ENCODE measurements around the gene SLFN14.
"Not testable (repeated sequence)": the region's sequence is repeated elsewhere in the genome, so short reads cannot be mapped to it uniquely, and the experiment has no call there.

SLFN14 gene

GRCh38 chr17:35539659-35540026 lies 21.0 kb downstream of the SLFN14 start:
- no peaks in the 10 kb centered on the region for H3K36me3 ChIP-seq (ENCODE audit: low read depth)
- H3K4me1 ChIP-seq (ENCODE audit: insufficient read depth, poor library complexity, severe bottlenecking) = no peaks in the 10 kb centered on the region
- no peak overlapping the region for H3K4me3 ChIP-seq (ENCODE audit: severe bottlenecking)
- H3K9me3 ChIP-seq (ENCODE audit: severe bottlenecking) = no peaks in the 10 kb centered on the region
- no peak for ATAC-seq (ENCODE audit: low read depth)
- no peaks in the 10 kb centered on the region for H3K27me3 ChIP-seq (ENCODE audit: insufficient read depth, poor library complexity, severe bottlenecking)
- TF ChIP-seq, protein P1, sequence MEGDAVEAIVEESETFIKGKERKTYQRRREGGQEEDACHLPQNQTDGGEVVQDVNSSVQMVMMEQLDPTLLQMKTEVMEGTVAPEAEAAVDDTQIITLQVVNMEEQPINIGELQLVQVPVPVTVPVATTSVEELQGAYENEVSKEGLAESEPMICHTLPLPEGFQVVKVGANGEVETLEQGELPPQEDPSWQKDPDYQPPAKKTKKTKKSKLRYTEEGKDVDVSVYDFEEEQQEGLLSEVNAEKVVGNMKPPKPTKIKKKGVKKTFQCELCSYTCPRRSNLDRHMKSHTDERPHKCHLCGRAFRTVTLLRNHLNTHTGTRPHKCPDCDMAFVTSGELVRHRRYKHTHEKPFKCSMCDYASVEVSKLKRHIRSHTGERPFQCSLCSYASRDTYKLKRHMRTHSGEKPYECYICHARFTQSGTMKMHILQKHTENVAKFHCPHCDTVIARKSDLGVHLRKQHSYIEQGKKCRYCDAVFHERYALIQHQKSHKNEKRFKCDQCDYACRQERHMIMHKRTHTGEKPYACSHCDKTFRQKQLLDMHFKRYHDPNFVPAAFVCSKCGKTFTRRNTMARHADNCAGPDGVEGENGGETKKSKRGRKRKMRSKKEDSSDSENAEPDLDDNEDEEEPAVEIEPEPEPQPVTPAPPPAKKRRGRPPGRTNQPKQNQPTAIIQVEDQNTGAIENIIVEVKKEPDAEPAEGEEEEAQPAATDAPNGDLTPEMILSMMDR (IDR thresholded peaks at IDR 0.05; ENCODE audit: poor library complexity, severe bottlenecking) = peak; percentile 73
- H3K27ac ChIP-seq (ENCODE audit: poor library complexity, severe bottlenecking) = no peak overlapping the region
- no peak for DNase-seq (ENCODE audit: low spot score)

DNA sequence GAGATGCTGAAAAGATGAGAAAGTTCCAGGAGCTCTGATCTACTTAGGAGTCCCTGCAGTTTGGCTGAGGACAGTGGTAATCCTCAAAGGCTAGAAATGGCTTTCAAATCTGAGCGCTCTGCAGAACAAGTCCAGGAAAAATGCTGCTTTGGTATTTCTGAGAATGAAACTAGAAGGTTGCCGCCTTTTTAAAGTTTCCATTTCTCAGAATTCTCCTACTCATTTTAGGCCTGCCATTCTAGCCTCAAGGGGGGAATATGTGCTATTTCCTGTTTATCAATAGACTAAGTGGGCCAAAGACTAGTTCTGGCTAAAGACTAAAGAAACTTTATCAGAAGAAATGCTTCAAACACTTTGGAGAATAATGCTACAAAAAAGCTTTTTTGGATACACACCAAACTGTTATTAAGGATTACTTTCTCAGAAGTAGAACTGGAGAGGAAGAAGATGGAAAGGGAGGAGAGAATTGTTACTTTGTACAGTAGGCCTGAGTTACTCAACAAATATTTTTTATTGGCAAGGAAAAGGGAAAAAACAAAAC lies 22.9 kb downstream of the SLFN14 start, which contains the start of gene SLFN12L:
Gene SLFN12L (minus strand): TSS at position 78 of the 541 bp plus-strand sequence. CDS start 15,314 bp downstream, outside the sequence.
- ATAC-seq (ENCODE audit: low read depth) = no peak
- Histone ChIP-seq H3K27me3 (ENCODE audit: insufficient read depth, poor library complexity, severe bottlenecking) (no peaks in the 10 kb centered on the region), H3K9me3 (ENCODE audit: severe bottlenecking) (no peaks in the 10 kb centered on the region), H3K27ac (ENCODE audit: poor library complexity, severe bottlenecking) (no peak within 1 kb of the TSS), H3K4me3 (ENCODE audit: severe bottlenecking) (no peak within 1 kb of the TSS), H3K36me3 (ENCODE audit: low read depth) (no peaks in the 10 kb centered on the region), H3K4me1 (ENCODE audit: insufficient read depth, poor library complexity, severe bottlenecking) (no peaks in the 10 kb centered on the region)
- no peak for DNase-seq (ENCODE audit: low spot score)
- TF ChIP-seq, protein P1 (IDR thresholded peaks at IDR 0.05; ENCODE audit: poor library complexity, severe bottlenecking) = no peak

DNA sequence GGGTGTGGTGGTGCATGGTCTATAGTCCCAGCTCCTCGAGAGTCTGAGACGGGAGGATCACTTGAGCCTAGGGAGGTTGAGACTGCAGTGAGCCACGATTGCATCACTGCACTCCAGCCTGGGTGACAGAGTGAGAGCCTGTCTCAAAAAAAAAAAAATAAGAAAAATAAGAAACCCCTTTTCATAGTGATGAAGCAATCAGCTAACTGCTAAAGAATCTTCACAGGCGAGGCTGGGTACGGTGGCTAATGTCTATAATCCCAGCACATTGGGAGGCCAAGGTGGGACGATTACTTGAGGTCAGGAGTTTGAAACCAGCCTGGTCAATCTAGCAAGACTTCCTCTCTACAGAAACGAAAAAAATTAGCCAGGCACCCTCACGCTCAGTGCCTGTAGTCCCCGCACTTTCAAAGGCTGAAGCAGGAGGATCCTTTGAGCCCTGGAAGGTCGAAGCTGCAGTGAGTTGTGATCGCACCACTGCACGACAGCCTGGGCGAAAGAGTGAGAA lies 23.9 kb downstream of the SLFN14 start:
- H3K27me3 ChIP-seq (ENCODE audit: insufficient read depth, poor library complexity, severe bottlenecking) = no peaks in the 10 kb centered on the region
- no peaks in the 10 kb centered on the region for H3K36me3 ChIP-seq (ENCODE audit: low read depth)
- no peaks in the 10 kb centered on the region for H3K9me3 ChIP-seq (ENCODE audit: severe bottlenecking)
- ATAC-seq (ENCODE audit: low read depth) = no peak
- no peak for DNase-seq (ENCODE audit: low spot score)
- no peaks in the 10 kb centered on the region for H3K4me1 ChIP-seq (ENCODE audit: insufficient read depth, poor library complexity, severe bottlenecking)
- TF ChIP-seq, protein P1 (IDR thresholded peaks at IDR 0.05; ENCODE audit: poor library complexity, severe bottlenecking) = no peak
- no peak overlapping the region for H3K27ac ChIP-seq (ENCODE audit: poor library complexity, severe bottlenecking)
- no peak overlapping the region for H3K4me3 ChIP-seq (ENCODE audit: severe bottlenecking)

- DNase-seq (ENCODE audit: low spot score); H3K27me3 ChIP-seq (ENCODE audit: insufficient read depth, poor library complexity, severe bottlenecking); H3K9me3 ChIP-seq (ENCODE audit: severe bottlenecking); ATAC-seq (ENCODE audit: low read depth); H3K36me3 ChIP-seq (ENCODE audit: low read depth); H3K4me3 ChIP-seq (ENCODE audit: severe bottlenecking); H3K27ac ChIP-seq (ENCODE audit: poor library complexity, severe bottlenecking); H3K4me1 ChIP-seq (ENCODE audit: insufficient read depth, poor library complexity, severe bottlenecking): not testable (repeated sequence)
Measured at GRCh38 chr17:35535406-35535805, 25.2 kb downstream of the SLFN14 start.

DNA sequence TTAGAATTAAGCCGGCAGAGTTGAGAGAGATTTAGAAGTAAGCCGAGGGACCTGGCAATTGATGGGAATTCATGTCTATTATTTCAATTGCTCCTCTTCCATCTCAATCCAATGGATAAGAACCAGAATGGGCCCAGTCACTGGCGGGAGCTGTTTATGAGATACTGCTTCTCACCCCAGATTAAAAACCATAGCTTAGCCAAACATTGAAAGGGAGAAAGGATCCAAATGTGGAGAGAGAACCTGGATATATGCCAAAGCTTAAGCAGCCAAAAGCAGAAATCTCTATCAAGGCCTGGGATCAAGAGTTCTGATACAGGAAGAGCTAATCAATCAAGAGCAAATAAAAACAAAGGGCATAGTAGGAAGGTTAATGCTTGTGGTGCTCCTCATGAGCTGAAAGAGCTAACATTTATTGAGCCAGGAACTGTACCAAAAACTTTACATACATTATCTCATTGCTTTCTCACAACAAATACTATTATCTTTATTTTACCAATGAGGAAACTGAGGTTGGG lies 26.0 kb downstream of the SLFN14 start:
- H3K36me3 ChIP-seq (ENCODE audit: low read depth) = no peaks in the 10 kb centered on the region
- H3K9me3 ChIP-seq (ENCODE audit: severe bottlenecking) = no peaks in the 10 kb centered on the region
- H3K4me3 ChIP-seq (ENCODE audit: severe bottlenecking) = no peak overlapping the region
- no peaks in the 10 kb centered on the region for H3K4me1 ChIP-seq (ENCODE audit: insufficient read depth, poor library complexity, severe bottlenecking)
- H3K27me3 ChIP-seq (ENCODE audit: insufficient read depth, poor library complexity, severe bottlenecking) = no peaks in the 10 kb centered on the region
- ATAC-seq (ENCODE audit: low read depth) (no peak), DNase-seq (ENCODE audit: low spot score) (no peak)
- no peak overlapping the region for H3K27ac ChIP-seq (ENCODE audit: poor library complexity, severe bottlenecking)
- TF ChIP-seq, protein P1 (IDR thresholded peaks at IDR 0.05; ENCODE audit: poor library complexity, severe bottlenecking) = no peak

All from RWPE2 (cell line).